K562 (cell line): Measurements from ENCODE around the gene DKK3. TPM values are rescaled to one million over a fixed set of nuclear protein-coding genes. Genes with fewer than 3 reads are reported as not detected.

ENCODE experiments used
- ASH1L ChIP-seq: fragments of 450-650 bp; IDR thresholded peaks from 2 replicates; pipeline ENCODE4 v1.6.1; 2018; ENCODE audit warnings: borderline replicate concordance, mild to moderate bottlenecking, low read depth; ENCODE audit not compliant: partially characterized antibody
- BHLHE40 ChIP-seq: IDR thresholded peaks from 2 replicates; pipeline ENCODE4 v1.6.1; 2011; ENCODE audit warnings: low read length, improper control_type of control experiment
- CTBP1 ChIP-seq: fragments of 450-650 bp; IDR thresholded peaks from 2 replicates; pipeline ENCODE4 v1.6.1; 2016; ENCODE audit warnings: borderline replicate concordance
- CXXC5 ChIP-seq: fragments of 250-450 bp; sonication (Bioruptor Pico); IDR thresholded peaks from 2 replicates; pipeline ENCODE4 v1.8.0; 2022; ENCODE audit warnings: inconsistent platforms, mild to moderate bottlenecking, moderate library complexity
- KAT2B ChIP-seq: IDR thresholded peaks from one replicate; pipeline ENCODE4 v1.6.1; 2012; ENCODE audit warnings: low read depth, mild to moderate bottlenecking, control low read depth, inconsistent platforms, low read length, moderate library complexity
- L3MBTL2 ChIP-seq: fragments of 450-650 bp; IDR thresholded peaks from 2 replicates; pipeline ENCODE4 v1.6.1; 2016; ENCODE audit warnings: mild to moderate bottlenecking, moderate library complexity
- MAZ ChIP-seq, 2 experiments: fragments of 450-650 bp in 1 of 2; sonication (generic) in 1 of 2; formaldehyde crosslinking; IDR thresholded peaks in 1 of 2; conservative IDR thresholded peaks in 1 of 2; 2 replicates each; pipeline versions ENCODE4 v1.4.0 to v1.5.0; 2020; ENCODE audit warnings: mild to moderate bottlenecking in 1 of 2, missing genetic modification reagents in 1 of 2
- MYBL2 ChIP-seq, 2 experiments: fragments of 450-650 bp in 1 of 2; sonication (generic) in 1 of 2; formaldehyde crosslinking in 1 of 2; IDR thresholded peaks; 2 replicates each; pipeline versions ENCODE4 v1.6.1 to v1.8.1; 2017 to 2022; ENCODE audit warnings: borderline replicate concordance in 1 of 2, inconsistent platforms in 1 of 2, low read depth in 1 of 2, mild to moderate bottlenecking in 1 of 2, missing genetic modification reagents in 1 of 2, moderate library complexity in 1 of 2
- SMAD1 ChIP-seq: fragments of 150-350 bp; IDR thresholded peaks from 2 replicates; pipeline ENCODE4 v1.6.1; 2014; ENCODE audit warnings: low read length, low read depth; ENCODE audit not compliant: partially characterized antibody
- SMAD3 ChIP-seq: fragments of 450-650 bp; formaldehyde crosslinking; conservative IDR thresholded peaks from 2 replicates; pipeline ENCODE4 v1.4.0; 2020; ENCODE audit warnings: mild to moderate bottlenecking
- ZBTB8A ChIP-seq: fragments of 450-650 bp; IDR thresholded peaks from 2 replicates; pipeline ENCODE4 v1.6.1; 2018; ENCODE audit warnings: mild to moderate bottlenecking, moderate library complexity; ENCODE audit not compliant: partially characterized antibody
- ZNF197 ChIP-seq: fragments of 200-800 bp; sonication (Bioruptor generic); IDR thresholded peaks from 2 replicates; pipeline ENCODE4 v1.6.1; 2016; ENCODE audit warnings: low read depth, missing genetic modification characterization, missing compliant biosample characterization
- ZNF77 ChIP-seq: fragments of 250-450 bp; sonication (Bioruptor Pico); IDR thresholded peaks from 2 replicates; pipeline ENCODE4 v1.5.0; 2020
- polyA plus RNA-seq, 8 experiments: library from polyadenylated mRNA; depleted of rRNA in 4 of 8; stranded (reverse) in 5 of 8; unstranded in 3 of 8; fragments of >200 nt; fragmentation: Nextera tagmentation in 2 of 8; fragmentation: Illumina TruSeq in 1 of 8; extraction: Ambion mirVana in 2 of 8; extraction: Trizol in 1 of 8; gene quantifications; 2 replicates each; pipeline versions ENCODE4 v1.2.1 to v1.2.3, GENCODE V29; 2011 to 2014; ENCODE audit warnings: inconsistent platforms in 1 of 8, missing spikeins in 1 of 8
- total RNA-seq, 7 experiments: library from RNA; depleted of rRNA in 6 of 7; stranded (reverse); fragments of >200 nt in 6 of 7; fragmentation: Illumina TruSeq in 2 of 7; extraction: Trizol in 2 of 7; gene quantifications; 2 replicates each; pipeline versions ENCODE4 v1.2.1 to v1.2.3, GENCODE V29; 2011 to 2021; ENCODE audit warnings: low replicate concordance in 1 of 7
- TF ChIP-seq, protein P1 (sequence below): fragments of 450-650 bp; IDR thresholded peaks from 2 replicates; pipeline ENCODE4 v1.6.1; 2017; ENCODE audit warnings: antibody characterized with exemption, mild to moderate bottlenecking
- TF ChIP-seq, protein P2 (sequence below): IDR thresholded peaks from 2 replicates; pipeline ENCODE4 v1.6.1; 2014; ENCODE audit warnings: antibody characterized with exemption
- TF ChIP-seq, protein P3 (sequence below): fragments of 450-650 bp; formaldehyde crosslinking; IDR thresholded peaks from 2 replicates; pipeline ENCODE4 v1.4.0; 2020; ENCODE audit warnings: mild to moderate bottlenecking, moderate library complexity
- TF ChIP-seq, protein P4 (sequence below): sonication (generic); formaldehyde crosslinking; IDR thresholded peaks from 2 replicates; pipeline ENCODE4 v1.8.1; 2023; ENCODE audit warnings: mild to moderate bottlenecking, missing genetic modification reagents

DKK3 gene
- total and polyA plus RNA-seq, 9 of the 15 experiments (the other 6 are each of a cell fraction or from before 2014, with no cell fraction given), result 0.14 to 0.85 (median 0.38) TPM; not detected in 6

DNA sequence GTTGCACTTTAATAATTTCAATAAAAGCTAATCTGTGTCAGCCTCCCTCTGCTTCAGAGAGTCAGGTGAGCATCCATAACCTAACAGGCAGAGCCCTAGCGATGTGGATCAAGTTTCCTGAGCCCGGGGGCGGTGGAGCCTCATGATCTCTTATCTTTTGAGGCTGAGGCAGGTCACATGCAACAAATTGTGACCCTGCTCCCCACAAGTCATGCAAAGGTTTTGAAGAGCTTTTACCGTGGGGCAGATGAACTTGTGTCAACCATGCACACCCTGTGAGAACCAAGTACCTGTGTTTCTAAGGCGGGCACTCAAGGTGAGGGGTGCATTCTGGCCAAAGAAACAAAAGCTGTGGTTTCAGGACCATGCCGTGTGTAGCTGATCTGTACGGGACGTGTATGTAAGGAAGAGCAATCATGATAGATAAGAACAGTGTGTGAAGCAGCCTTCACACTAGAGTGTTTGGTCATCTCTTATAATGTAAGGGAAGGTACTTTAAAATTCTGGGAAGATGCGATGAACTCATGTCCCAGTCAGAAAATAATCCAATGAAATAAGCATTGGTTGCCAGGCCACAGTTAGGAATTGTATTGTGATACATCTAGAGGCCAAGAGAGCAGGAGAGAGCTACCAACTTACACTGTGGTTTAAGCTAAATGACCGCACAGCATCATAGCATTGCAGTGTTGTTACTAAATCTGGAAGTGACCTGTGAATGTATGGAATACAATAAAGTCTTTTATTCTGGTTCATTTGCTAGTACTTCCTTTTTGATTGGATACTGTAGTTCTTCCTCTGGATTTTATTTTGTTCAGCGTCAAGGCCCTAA lies 49.8 kb downstream of the DKK3 start (continued):
- TF ChIP-seq, protein P1, sequence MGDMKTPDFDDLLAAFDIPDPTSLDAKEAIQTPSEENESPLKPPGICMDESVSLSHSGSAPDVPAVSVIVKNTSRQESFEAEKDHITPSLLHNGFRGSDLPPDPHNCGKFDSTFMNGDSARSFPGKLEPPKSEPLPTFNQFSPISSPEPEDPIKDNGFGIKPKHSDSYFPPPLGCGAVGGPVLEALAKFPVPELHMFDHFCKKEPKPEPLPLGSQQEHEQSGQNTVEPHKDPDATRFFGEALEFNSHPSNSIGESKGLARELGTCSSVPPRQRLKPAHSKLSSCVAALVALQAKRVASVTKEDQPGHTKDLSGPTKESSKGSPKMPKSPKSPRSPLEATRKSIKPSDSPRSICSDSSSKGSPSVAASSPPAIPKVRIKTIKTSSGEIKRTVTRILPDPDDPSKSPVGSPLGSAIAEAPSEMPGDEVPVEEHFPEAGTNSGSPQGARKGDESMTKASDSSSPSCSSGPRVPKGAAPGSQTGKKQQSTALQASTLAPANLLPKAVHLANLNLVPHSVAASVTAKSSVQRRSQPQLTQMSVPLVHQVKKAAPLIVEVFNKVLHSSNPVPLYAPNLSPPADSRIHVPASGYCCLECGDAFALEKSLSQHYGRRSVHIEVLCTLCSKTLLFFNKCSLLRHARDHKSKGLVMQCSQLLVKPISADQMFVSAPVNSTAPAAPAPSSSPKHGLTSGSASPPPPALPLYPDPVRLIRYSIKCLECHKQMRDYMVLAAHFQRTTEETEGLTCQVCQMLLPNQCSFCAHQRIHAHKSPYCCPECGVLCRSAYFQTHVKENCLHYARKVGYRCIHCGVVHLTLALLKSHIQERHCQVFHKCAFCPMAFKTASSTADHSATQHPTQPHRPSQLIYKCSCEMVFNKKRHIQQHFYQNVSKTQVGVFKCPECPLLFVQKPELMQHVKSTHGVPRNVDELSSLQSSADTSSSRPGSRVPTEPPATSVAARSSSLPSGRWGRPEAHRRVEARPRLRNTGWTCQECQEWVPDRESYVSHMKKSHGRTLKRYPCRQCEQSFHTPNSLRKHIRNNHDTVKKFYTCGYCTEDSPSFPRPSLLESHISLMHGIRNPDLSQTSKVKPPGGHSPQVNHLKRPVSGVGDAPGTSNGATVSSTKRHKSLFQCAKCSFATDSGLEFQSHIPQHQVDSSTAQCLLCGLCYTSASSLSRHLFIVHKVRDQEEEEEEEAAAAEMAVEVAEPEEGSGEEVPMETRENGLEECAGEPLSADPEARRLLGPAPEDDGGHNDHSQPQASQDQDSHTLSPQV, result no peak
- TF ChIP-seq SMAD3 (CRISPR knock-in tag) (no peak), ZBTB8A (no peak), MAZ (CRISPR knock-in tag; conservative IDR thresholded peaks at IDR 0.05 in 1 of 2, IDR thresholded peaks at IDR 0.05 in 1 of 2) (no peak), MYBL2 (IDR thresholded peaks at IDR 0.05; ENCODE audit: low read depth) (no peak), MYBL2 (CRISPR knock-in tag; IDR thresholded peaks at IDR 0.05; ENCODE audit: borderline replicate concordance) (no peak), CXXC5 (CRISPR knock-in tag) (0 out of 2 replicates have a peak, but pooled peaks have one; percentile 19), L3MBTL2 (peak; percentile 62), KAT2B (no peak), ZNF197 (no peak), CTBP1 (peak; percentile 65; the same call in 1 of the 2 replicates), BHLHE40 (peak; percentile 45; the same call in 1 of the 2 replicates), SMAD1 (no peak), ZNF77 (CRISPR knock-in tag) (no peak), ASH1L (no peak)
- TF ChIP-seq, protein P2, sequence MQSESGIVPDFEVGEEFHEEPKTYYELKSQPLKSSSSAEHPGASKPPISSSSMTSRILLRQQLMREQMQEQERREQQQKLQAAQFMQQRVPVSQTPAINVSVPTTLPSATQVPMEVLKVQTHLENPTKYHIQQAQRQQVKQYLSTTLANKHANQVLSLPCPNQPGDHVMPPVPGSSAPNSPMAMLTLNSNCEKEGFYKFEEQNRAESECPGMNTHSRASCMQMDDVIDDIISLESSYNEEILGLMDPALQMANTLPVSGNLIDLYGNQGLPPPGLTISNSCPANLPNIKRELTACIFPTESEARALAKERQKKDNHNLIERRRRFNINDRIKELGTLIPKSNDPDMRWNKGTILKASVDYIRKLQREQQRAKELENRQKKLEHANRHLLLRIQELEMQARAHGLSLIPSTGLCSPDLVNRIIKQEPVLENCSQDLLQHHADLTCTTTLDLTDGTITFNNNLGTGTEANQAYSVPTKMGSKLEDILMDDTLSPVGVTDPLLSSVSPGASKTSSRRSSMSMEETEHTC, result 0 out of 2 replicates have a peak, but pooled peaks have one; percentile 42
- TF ChIP-seq, protein P3, sequence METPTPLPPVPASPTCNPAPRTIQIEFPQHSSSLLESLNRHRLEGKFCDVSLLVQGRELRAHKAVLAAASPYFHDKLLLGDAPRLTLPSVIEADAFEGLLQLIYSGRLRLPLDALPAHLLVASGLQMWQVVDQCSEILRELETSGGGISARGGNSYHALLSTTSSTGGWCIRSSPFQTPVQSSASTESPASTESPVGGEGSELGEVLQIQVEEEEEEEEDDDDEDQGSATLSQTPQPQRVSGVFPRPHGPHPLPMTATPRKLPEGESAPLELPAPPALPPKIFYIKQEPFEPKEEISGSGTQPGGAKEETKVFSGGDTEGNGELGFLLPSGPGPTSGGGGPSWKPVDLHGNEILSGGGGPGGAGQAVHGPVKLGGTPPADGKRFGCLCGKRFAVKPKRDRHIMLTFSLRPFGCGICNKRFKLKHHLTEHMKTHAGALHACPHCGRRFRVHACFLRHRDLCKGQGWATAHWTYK (CRISPR knock-in tag), result no peak
- TF ChIP-seq, protein P4, sequence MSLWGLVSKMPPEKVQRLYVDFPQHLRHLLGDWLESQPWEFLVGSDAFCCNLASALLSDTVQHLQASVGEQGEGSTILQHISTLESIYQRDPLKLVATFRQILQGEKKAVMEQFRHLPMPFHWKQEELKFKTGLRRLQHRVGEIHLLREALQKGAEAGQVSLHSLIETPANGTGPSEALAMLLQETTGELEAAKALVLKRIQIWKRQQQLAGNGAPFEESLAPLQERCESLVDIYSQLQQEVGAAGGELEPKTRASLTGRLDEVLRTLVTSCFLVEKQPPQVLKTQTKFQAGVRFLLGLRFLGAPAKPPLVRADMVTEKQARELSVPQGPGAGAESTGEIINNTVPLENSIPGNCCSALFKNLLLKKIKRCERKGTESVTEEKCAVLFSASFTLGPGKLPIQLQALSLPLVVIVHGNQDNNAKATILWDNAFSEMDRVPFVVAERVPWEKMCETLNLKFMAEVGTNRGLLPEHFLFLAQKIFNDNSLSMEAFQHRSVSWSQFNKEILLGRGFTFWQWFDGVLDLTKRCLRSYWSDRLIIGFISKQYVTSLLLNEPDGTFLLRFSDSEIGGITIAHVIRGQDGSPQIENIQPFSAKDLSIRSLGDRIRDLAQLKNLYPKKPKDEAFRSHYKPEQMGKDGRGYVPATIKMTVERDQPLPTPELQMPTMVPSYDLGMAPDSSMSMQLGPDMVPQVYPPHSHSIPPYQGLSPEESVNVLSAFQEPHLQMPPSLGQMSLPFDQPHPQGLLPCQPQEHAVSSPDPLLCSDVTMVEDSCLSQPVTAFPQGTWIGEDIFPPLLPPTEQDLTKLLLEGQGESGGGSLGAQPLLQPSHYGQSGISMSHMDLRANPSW (CRISPR knock-in tag), result no peak
